Measurements from ENCODE around the gene LRRC3.

LRRC3 gene

DNA sequence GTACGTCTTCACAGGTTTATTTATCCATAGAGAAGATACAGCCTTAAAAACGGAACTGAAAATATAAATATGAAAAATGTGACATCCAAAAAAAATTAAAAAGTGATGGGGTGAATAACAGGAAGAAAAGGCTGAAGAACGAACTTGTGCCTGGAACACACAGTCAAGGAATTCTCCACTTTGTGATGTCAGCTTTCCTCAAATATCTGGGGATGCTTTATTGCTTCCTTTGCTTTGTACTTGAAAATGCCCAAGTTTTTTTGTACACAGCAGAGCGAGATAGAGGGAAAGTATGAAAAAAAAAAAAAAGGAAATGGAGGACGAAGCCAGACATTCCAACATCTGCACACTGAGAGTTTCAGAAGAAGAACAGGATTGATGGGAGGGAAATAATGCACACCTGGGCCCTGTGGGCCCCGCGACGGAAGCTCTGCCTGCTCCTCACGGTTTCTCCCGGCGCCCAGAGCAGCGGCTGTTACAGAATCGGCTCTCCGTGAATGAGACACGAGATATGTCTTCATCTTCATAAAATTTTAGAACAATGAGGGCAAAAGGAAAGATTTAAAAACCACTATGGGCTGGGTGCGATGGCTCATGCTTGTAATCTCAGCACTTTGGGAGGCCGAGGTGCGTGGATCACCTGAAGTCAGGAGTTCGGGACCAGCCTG, 10.0 kb upstream of the LRRC3 start:
- H3K4me3 ChIP-seq (ENCODE audit: low read length): no peak overlapping the region
- H3K27ac ChIP-seq (ENCODE audit: low read length): no peak overlapping the region
- H3K36me3 ChIP-seq (replicated peaks; ENCODE audit: low read depth, low read length): peaks cover 4% of the 10 kb centered on the region
- H3K9me3 ChIP-seq (ENCODE audit: insufficient read depth, low read length): no peaks in the 10 kb centered on the region
- H3K79me2 ChIP-seq (ENCODE audit: low read length): no peaks in the 10 kb centered on the region
- no peak overlapping the region for H3K9ac ChIP-seq (ENCODE audit: low read length)
- no peaks in the 10 kb centered on the region for H4K20me1 ChIP-seq (ENCODE audit: insufficient read depth, low read length)
- H2AFZ ChIP-seq (ENCODE audit: low read depth, low read length): no peak overlapping the region
- H3K4me1 ChIP-seq (ENCODE audit: low read length): peaks cover 5% of the 10 kb centered on the region; the same call in 1 of the 2 replicates
- no peaks in the 10 kb centered on the region for H3K27me3 ChIP-seq (ENCODE audit: low read depth, low read length)
- TF ChIP-seq, protein P1, sequence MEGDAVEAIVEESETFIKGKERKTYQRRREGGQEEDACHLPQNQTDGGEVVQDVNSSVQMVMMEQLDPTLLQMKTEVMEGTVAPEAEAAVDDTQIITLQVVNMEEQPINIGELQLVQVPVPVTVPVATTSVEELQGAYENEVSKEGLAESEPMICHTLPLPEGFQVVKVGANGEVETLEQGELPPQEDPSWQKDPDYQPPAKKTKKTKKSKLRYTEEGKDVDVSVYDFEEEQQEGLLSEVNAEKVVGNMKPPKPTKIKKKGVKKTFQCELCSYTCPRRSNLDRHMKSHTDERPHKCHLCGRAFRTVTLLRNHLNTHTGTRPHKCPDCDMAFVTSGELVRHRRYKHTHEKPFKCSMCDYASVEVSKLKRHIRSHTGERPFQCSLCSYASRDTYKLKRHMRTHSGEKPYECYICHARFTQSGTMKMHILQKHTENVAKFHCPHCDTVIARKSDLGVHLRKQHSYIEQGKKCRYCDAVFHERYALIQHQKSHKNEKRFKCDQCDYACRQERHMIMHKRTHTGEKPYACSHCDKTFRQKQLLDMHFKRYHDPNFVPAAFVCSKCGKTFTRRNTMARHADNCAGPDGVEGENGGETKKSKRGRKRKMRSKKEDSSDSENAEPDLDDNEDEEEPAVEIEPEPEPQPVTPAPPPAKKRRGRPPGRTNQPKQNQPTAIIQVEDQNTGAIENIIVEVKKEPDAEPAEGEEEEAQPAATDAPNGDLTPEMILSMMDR (IDR thresholded peaks at IDR 0.05; ENCODE audit: low read depth, low read length): no peak
- no peak for TF ChIP-seq EZH2phosphoT487 (IDR thresholded peaks at IDR 0.05; ENCODE audit: low read depth)
- no peak overlapping the region for H3K4me2 ChIP-seq (ENCODE audit: low read length)

DNA sequence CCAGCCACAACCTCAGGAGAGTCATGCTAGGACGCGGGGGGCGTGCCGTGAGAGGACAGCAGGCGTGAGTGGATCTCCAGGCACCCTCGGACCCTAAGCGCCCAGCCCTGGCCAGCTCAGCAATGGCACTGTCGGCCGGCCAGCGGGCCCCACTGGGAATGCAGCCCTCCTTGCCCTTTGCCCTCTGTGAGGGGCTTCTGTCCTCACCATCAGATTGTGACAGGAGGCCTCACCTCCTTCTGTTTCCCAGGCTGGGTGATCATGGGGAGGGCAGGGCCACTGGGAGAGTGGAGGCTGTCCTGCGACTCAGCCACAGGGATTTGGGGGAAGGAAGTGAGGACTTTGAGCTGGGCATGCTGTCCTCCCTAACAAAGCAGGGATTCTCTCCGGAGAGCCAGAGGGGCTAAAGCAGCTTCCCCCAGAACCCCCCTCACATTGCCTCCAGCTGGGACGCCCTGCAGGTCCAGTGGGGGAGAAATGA, 6.6 kb upstream of the LRRC3 start:
- H3K9me3 ChIP-seq (ENCODE audit: insufficient read depth, low read length): no peaks in the 10 kb centered on the region
- H4K20me1 ChIP-seq (ENCODE audit: insufficient read depth, low read length): no peaks in the 10 kb centered on the region
- peaks cover 5% of the 10 kb centered on the region; the same call in 1 of the 2 replicates for H3K4me1 ChIP-seq (ENCODE audit: low read length)
- no peak overlapping the region for H3K9ac ChIP-seq (ENCODE audit: low read length)
- no peak overlapping the region for H3K4me2 ChIP-seq (ENCODE audit: low read length)
- TF ChIP-seq, protein P1 (IDR thresholded peaks at IDR 0.05; ENCODE audit: low read depth, low read length): no peak
- no peak for TF ChIP-seq EZH2phosphoT487 (IDR thresholded peaks at IDR 0.05; ENCODE audit: low read depth)
- H3K36me3 ChIP-seq (replicated peaks; ENCODE audit: low read depth, low read length): peaks cover 4% of the 10 kb centered on the region
- H2AFZ ChIP-seq (ENCODE audit: low read depth, low read length): no peak overlapping the region
- H3K4me3 ChIP-seq (ENCODE audit: low read length): no peak overlapping the region
- no peaks in the 10 kb centered on the region for H3K27me3 ChIP-seq (ENCODE audit: low read depth, low read length)
- no peaks in the 10 kb centered on the region for H3K79me2 ChIP-seq (ENCODE audit: low read length)
- H3K27ac ChIP-seq (ENCODE audit: low read length): no peak overlapping the region

DNA sequence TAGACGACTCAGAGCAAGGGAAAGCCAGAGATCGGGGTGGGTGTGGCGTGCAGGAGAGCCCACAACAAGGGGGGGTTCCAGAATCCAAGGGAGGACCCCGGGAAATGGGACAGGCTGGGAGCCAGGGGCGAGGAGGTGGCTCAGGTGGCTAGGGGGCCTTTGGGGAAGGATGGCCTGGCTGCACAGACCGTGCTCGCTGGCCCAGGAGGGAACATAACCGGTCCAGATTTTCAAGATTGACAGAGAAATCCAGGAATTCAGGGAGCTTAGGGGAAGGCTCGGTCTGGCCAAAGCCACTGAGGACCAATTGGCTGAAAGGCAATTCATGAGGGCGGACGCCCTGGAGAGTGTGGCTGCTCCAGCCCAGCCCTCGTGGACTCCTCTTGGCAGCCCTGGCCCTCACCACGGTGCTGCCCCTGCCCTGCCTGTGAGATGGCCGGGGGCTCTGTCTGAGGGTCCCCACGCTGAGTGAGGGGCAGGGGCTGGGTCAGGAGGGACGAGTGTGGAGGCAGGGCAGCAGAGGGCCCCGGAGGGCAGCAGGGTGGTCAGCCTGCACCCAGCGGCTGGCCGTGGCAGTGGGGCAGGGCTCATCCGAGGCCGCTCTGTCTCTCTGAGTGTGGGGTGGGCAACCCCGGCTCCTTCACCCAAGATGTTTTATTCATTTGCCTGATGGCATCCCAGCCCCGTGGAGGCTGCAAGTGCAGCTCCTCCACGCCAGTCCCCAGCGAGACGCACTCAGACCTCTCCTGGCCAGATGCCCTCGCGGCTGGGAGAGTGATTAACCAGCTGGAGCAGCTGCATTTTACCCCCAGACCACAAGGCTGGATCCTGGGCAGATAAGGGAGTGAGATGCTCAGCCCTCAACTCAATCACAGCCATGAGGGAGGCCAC, 5.6 kb upstream of the LRRC3 start:
- peaks cover 3% of the 10 kb centered on the region; the same call in 1 of the 2 replicates for H3K9me3 ChIP-seq (ENCODE audit: insufficient read depth, low read length)
- no peaks in the 10 kb centered on the region for H3K79me2 ChIP-seq (ENCODE audit: low read length)
- no peak overlapping the region for H3K4me3 ChIP-seq (ENCODE audit: low read length)
- TF ChIP-seq EZH2phosphoT487 (IDR thresholded peaks at IDR 0.05; ENCODE audit: low read depth): no peak
- TF ChIP-seq, protein P1 (IDR thresholded peaks at IDR 0.05; ENCODE audit: low read depth, low read length): no peak
- no peak overlapping the region for H2AFZ ChIP-seq (ENCODE audit: low read depth, low read length)
- no peak overlapping the region for H3K4me2 ChIP-seq (ENCODE audit: low read length)
- no peaks in the 10 kb centered on the region for H4K20me1 ChIP-seq (ENCODE audit: insufficient read depth, low read length)
- no peak overlapping the region for H3K27ac ChIP-seq (ENCODE audit: low read length)
- no peaks in the 10 kb centered on the region; the same call in 1 of the 2 replicates for H3K27me3 ChIP-seq (ENCODE audit: low read depth, low read length)
- no peaks in the 10 kb centered on the region for H3K36me3 ChIP-seq (replicated peaks; ENCODE audit: low read depth, low read length)
- no peak overlapping the region for H3K9ac ChIP-seq (ENCODE audit: low read length)
- H3K4me1 ChIP-seq (ENCODE audit: low read length): peaks cover 2% of the 10 kb centered on the region; the same call in 1 of the 2 replicates

DNA sequence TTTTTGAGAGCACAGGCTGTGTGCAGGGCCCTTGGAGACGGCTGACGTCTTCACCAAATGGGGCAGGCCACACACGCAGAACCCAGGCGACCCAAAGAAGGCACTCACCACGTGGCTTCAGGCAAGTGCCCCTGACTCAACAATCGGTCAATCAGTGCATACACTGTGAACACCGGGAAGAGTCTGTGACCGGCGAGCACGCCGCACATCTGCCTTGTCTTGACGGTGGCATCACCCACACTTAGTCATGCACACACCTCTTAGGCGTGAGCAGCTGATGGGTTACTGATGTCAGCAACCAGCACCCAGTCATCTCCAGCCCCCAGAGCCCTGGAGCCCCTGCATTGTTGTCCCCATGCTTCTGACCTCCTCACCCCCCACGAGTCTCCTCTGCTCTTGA, 4.9 kb upstream of the LRRC3 start:
- Histone ChIP-seq H3K4me1 (ENCODE audit: low read length) (no peaks in the 10 kb centered on the region), H3K36me3 (replicated peaks; ENCODE audit: low read depth, low read length) (no peaks in the 10 kb centered on the region), H3K4me2 (ENCODE audit: low read length) (no peak overlapping the region), H3K27ac (ENCODE audit: low read length) (no peak overlapping the region), H3K4me3 (ENCODE audit: low read length) (no peak overlapping the region), H3K27me3 (ENCODE audit: low read depth, low read length) (no peaks in the 10 kb centered on the region; the same call in 1 of the 2 replicates), H3K79me2 (ENCODE audit: low read length) (no peaks in the 10 kb centered on the region), H4K20me1 (ENCODE audit: insufficient read depth, low read length) (no peaks in the 10 kb centered on the region), H3K9me3 (ENCODE audit: insufficient read depth, low read length) (peaks cover 3% of the 10 kb centered on the region; the same call in 1 of the 2 replicates), H2AFZ (ENCODE audit: low read depth, low read length) (no peak overlapping the region), H3K9ac (ENCODE audit: low read length) (no peak overlapping the region)
- no peak for TF ChIP-seq EZH2phosphoT487 (IDR thresholded peaks at IDR 0.05; ENCODE audit: low read depth)
- TF ChIP-seq, protein P1 (IDR thresholded peaks at IDR 0.05; ENCODE audit: low read depth, low read length): no peak
